Measurements from ENCODE around the gene RERE.

RERE gene

GRCh38 chr1:8395433-8395866 is 422.0 kb downstream of the RERE start:
- no peak overlapping the region for H3K4me3 ChIP-seq (ENCODE audit: insufficient read depth, low read length, poor library complexity, severe bottlenecking)

DNA sequence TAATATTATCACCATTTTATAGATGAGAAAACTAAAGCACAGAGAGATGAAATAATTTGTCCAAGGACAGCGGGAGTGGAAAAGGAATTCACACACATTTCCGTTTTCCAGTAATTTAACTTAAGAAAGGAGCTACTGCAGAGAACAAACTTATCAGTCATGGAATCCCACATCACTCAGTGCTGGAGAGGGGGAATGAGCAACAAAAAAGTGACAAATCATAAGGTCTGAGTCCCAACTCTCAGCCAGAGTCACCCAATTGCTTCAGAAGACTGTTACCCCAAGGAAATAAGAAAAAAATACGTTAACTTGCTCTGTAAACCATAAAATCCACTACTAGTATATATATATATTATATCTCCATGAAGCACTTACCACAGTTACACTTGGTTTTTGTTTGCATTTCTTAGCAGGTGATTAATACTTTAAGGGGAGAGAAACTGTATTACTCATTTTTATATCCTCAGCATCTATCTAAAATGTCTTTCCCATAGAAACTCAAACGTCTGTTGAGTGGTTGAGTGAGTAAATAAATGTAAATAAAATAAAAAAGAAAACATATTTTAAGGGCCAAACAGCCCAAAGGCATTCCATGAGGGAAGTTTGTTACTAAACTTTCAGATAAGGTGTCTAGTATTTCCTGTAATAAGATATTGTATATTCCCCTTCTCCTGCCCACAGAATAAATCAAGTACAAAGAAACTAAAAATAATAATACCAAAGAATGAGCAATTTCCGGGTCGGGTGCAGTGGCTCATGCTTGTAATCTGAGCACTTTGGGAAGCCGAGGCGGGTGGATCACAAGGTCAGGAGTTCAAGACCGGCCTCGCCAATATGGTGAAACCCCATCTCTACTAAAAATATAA is 422.8 kb downstream of the RERE start:
- Histone ChIP-seq H2AFZ (ENCODE audit: low read depth, low read length, severe bottlenecking) (no peak overlapping the region), H3K4me2 (ENCODE audit: low read depth, low read length, poor library complexity, severe bottlenecking) (peak overlapping the region; percentile 51), H3F3A (ENCODE audit: insufficient read depth) (peaks cover 47% of the 10 kb centered on the region), H4K20me1 (ENCODE audit: low read depth, low read length) (peaks cover 23% of the 10 kb centered on the region), H3K79me2 (ENCODE audit: insufficient read depth, low read length) (peaks cover 100% of the 10 kb centered on the region), H3K27ac (ENCODE audit: low read depth, low read length) (peak overlapping the region; percentile 54), H3K4me3 (ENCODE audit: insufficient read depth, low read length, poor library complexity, severe bottlenecking) (no peak overlapping the region), H3K9ac (ENCODE audit: low read length) (no peak overlapping the region), H3K9me2 (replicated peaks; ENCODE audit: insufficient read depth, low read length) (no peaks in the 10 kb centered on the region), H3K9me3 (ENCODE audit: insufficient read depth, low read length) (no peaks in the 10 kb centered on the region), H3K27me3 (ENCODE audit: low read length) (no peaks in the 10 kb centered on the region), H3K36me3 (ENCODE audit: low read length) (peaks cover 24% of the 10 kb centered on the region)
- no peak for TF ChIP-seq EZH2phosphoT487 (conservative IDR thresholded peaks at IDR 0.05; ENCODE audit: low read length)
- TF ChIP-seq, protein P1, sequence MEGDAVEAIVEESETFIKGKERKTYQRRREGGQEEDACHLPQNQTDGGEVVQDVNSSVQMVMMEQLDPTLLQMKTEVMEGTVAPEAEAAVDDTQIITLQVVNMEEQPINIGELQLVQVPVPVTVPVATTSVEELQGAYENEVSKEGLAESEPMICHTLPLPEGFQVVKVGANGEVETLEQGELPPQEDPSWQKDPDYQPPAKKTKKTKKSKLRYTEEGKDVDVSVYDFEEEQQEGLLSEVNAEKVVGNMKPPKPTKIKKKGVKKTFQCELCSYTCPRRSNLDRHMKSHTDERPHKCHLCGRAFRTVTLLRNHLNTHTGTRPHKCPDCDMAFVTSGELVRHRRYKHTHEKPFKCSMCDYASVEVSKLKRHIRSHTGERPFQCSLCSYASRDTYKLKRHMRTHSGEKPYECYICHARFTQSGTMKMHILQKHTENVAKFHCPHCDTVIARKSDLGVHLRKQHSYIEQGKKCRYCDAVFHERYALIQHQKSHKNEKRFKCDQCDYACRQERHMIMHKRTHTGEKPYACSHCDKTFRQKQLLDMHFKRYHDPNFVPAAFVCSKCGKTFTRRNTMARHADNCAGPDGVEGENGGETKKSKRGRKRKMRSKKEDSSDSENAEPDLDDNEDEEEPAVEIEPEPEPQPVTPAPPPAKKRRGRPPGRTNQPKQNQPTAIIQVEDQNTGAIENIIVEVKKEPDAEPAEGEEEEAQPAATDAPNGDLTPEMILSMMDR (IDR thresholded peaks at IDR 0.05; ENCODE audit: insufficient read depth, low read length, poor library complexity, severe bottlenecking), result no peak

More at GRCh38 chr1:8395433-8395866, 422.0 kb downstream of the RERE start:
- Histone ChIP-seq H3K9ac (ENCODE audit: low read length) (no peak overlapping the region), H3F3A (ENCODE audit: insufficient read depth) (peaks cover 49% of the 10 kb centered on the region), H3K36me3 (ENCODE audit: low read length) (peaks cover 30% of the 10 kb centered on the region), H3K79me2 (ENCODE audit: insufficient read depth, low read length) (peaks cover 100% of the 10 kb centered on the region), H3K9me2 (replicated peaks; ENCODE audit: insufficient read depth, low read length) (no peaks in the 10 kb centered on the region), H2AFZ (ENCODE audit: low read depth, low read length, severe bottlenecking) (no peak overlapping the region), H3K27me3 (ENCODE audit: low read length) (no peaks in the 10 kb centered on the region), H3K9me3 (ENCODE audit: insufficient read depth, low read length) (no peaks in the 10 kb centered on the region), H3K4me2 (ENCODE audit: low read depth, low read length, poor library complexity, severe bottlenecking) (peak overlapping the region; percentile 51), H4K20me1 (ENCODE audit: low read depth, low read length) (peaks cover 19% of the 10 kb centered on the region), H3K27ac (ENCODE audit: low read depth, low read length) (peak overlapping the region; percentile 54)
- TF ChIP-seq EZH2phosphoT487 (conservative IDR thresholded peaks at IDR 0.05; ENCODE audit: low read length), result no peak
- TF ChIP-seq, protein P1 (IDR thresholded peaks at IDR 0.05; ENCODE audit: insufficient read depth, low read length, poor library complexity, severe bottlenecking), result no peak

GRCh38 chr1:8392522-8392921 is 424.9 kb downstream of the RERE start:
- Histone ChIP-seq H3K4me2 (ENCODE audit: low read depth, low read length, poor library complexity, severe bottlenecking) (no peak overlapping the region), H3K9me3 (ENCODE audit: insufficient read depth, low read length) (no peaks in the 10 kb centered on the region), H3K27me3 (ENCODE audit: low read length) (no peaks in the 10 kb centered on the region), H3K79me2 (ENCODE audit: insufficient read depth, low read length) (peaks cover 99% of the 10 kb centered on the region), H3K9ac (ENCODE audit: low read length) (no peak overlapping the region), H3K9me2 (replicated peaks; ENCODE audit: insufficient read depth, low read length) (no peaks in the 10 kb centered on the region), H3F3A (ENCODE audit: insufficient read depth) (peaks cover 25% of the 10 kb centered on the region; the same call in 1 of the 2 replicates), H3K4me3 (ENCODE audit: insufficient read depth, low read length, poor library complexity, severe bottlenecking) (no peak overlapping the region), H2AFZ (ENCODE audit: low read depth, low read length, severe bottlenecking) (no peak overlapping the region), H3K27ac (ENCODE audit: low read depth, low read length) (no peak overlapping the region), H4K20me1 (ENCODE audit: low read depth, low read length) (peaks cover 35% of the 10 kb centered on the region), H3K36me3 (ENCODE audit: low read length) (peaks cover 20% of the 10 kb centered on the region)
- no peak for TF ChIP-seq EZH2phosphoT487 (conservative IDR thresholded peaks at IDR 0.05; ENCODE audit: low read length)

DNA sequence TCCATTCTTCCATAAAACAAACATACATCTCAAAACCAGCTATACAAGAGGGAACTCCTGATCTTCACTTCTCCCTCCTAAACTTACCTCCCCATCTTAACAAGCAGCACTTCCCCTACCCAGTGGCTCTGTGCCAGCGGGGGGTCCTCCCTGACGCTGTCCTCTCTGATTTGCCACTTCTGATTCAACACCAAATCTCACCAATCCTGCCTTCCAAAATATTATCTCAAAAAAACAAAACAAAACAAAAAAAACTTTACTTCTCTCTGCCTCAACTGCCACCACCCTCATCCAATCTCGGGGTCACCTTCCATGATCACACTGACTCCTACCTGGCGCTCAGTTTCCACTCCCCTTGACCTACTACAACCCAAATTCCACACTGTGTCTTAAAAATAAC is 426.7 kb downstream of the RERE start:
- no peak overlapping the region for H3K4me3 ChIP-seq (ENCODE audit: insufficient read depth, low read length, poor library complexity, severe bottlenecking)
- H3K9me3 ChIP-seq (ENCODE audit: insufficient read depth, low read length), result no peaks in the 10 kb centered on the region
- H3K79me2 ChIP-seq (ENCODE audit: insufficient read depth, low read length), result peaks cover 97% of the 10 kb centered on the region
- H3K27ac ChIP-seq (ENCODE audit: low read depth, low read length), result no peak overlapping the region
- peaks cover 20% of the 10 kb centered on the region for H3K36me3 ChIP-seq (ENCODE audit: low read length)
- H3K4me2 ChIP-seq (ENCODE audit: low read depth, low read length, poor library complexity, severe bottlenecking), result no peak overlapping the region
- no peaks in the 10 kb centered on the region for H3K27me3 ChIP-seq (ENCODE audit: low read length)
- no peak for TF ChIP-seq EZH2phosphoT487 (conservative IDR thresholded peaks at IDR 0.05; ENCODE audit: low read length)
- TF ChIP-seq, protein P1 (IDR thresholded peaks at IDR 0.05; ENCODE audit: insufficient read depth, low read length, poor library complexity, severe bottlenecking), result no peak
- peaks cover 12% of the 10 kb centered on the region for H3F3A ChIP-seq (ENCODE audit: insufficient read depth)
- H2AFZ ChIP-seq (ENCODE audit: low read depth, low read length, severe bottlenecking), result no peak overlapping the region
- H4K20me1 ChIP-seq (ENCODE audit: low read depth, low read length), result peaks cover 49% of the 10 kb centered on the region
- no peak overlapping the region for H3K9ac ChIP-seq (ENCODE audit: low read length)
- H3K9me2 ChIP-seq (replicated peaks; ENCODE audit: insufficient read depth, low read length), result no peaks in the 10 kb centered on the region

All from SU-DHL-6 (cell line).